ENCODE results near the gene VEZT.

Gene VEZT

GRCh38 chr12:95339086-95339788 lies 121.6 kb downstream of the VEZT start:
- Histone ChIP-seq H3K27me3 (ENCODE audit: insufficient read depth, poor library complexity, severe bottlenecking) (no peaks in the 10 kb centered on the region), H3K27ac (replicated peaks) (no peak overlapping the region), H3K4me3 (replicated peaks; ENCODE audit: insufficient read depth, low read length) (no peak overlapping the region)
- no peak for DNase-seq (ENCODE audit: low read depth in 1 of 2, low spot score in 1 of 2)
- TF ChIP-seq, protein P1, sequence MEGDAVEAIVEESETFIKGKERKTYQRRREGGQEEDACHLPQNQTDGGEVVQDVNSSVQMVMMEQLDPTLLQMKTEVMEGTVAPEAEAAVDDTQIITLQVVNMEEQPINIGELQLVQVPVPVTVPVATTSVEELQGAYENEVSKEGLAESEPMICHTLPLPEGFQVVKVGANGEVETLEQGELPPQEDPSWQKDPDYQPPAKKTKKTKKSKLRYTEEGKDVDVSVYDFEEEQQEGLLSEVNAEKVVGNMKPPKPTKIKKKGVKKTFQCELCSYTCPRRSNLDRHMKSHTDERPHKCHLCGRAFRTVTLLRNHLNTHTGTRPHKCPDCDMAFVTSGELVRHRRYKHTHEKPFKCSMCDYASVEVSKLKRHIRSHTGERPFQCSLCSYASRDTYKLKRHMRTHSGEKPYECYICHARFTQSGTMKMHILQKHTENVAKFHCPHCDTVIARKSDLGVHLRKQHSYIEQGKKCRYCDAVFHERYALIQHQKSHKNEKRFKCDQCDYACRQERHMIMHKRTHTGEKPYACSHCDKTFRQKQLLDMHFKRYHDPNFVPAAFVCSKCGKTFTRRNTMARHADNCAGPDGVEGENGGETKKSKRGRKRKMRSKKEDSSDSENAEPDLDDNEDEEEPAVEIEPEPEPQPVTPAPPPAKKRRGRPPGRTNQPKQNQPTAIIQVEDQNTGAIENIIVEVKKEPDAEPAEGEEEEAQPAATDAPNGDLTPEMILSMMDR (IDR thresholded peaks at IDR 0.05; ENCODE audit: insufficient read depth, low read length) = no peak
- TF ChIP-seq REST (IDR thresholded peaks at IDR 0.05; ENCODE audit: insufficient replicate concordance, low read depth) (no peak), GABPA (IDR thresholded peaks at IDR 0.05; ENCODE audit: low read depth) (no peak), SPI1 (IDR thresholded peaks at IDR 0.05; ENCODE audit: borderline replicate concordance, low read depth) (no peak)

DNA sequence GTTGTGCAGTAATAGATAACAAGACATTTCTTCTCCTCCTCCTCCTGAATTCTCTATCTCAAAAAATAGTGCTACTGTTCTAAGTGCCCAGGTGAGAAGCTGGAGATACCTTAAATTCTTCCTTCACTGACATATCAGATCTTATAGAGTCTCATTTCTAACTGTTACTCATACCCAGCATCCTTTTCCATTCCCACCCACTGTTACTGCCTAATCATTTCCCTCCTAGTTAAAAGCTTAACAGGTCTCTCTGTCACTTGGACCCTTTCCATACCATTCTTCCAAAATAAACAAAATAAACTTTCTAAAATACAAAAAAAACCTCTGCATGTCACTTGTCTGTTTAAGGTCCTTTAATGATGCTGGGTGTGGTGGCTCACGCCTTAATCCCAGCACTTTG lies 124.4 kb downstream of the VEZT start:
- Histone ChIP-seq H3K27ac (replicated peaks) (no peak overlapping the region), H3K4me3 (replicated peaks; ENCODE audit: insufficient read depth, low read length) (no peak overlapping the region), H3K27me3 (ENCODE audit: insufficient read depth, poor library complexity, severe bottlenecking) (no peaks in the 10 kb centered on the region)
- no peak for TF ChIP-seq POLR2AphosphoS5 (IDR thresholded peaks at IDR 0.05; ENCODE audit: low read depth)
- no peak for TF ChIP-seq SPI1 (IDR thresholded peaks at IDR 0.05; ENCODE audit: borderline replicate concordance, low read depth)
- TF ChIP-seq GABPA (IDR thresholded peaks at IDR 0.05; ENCODE audit: low read depth) = no peak
- TF ChIP-seq, protein P1 (IDR thresholded peaks at IDR 0.05; ENCODE audit: insufficient read depth, low read length) = no peak
- no peak for TF ChIP-seq REST (IDR thresholded peaks at IDR 0.05; ENCODE audit: insufficient replicate concordance, low read depth)
- no peak for DNase-seq (ENCODE audit: low read depth in 1 of 2, low spot score in 1 of 2)

DNA sequence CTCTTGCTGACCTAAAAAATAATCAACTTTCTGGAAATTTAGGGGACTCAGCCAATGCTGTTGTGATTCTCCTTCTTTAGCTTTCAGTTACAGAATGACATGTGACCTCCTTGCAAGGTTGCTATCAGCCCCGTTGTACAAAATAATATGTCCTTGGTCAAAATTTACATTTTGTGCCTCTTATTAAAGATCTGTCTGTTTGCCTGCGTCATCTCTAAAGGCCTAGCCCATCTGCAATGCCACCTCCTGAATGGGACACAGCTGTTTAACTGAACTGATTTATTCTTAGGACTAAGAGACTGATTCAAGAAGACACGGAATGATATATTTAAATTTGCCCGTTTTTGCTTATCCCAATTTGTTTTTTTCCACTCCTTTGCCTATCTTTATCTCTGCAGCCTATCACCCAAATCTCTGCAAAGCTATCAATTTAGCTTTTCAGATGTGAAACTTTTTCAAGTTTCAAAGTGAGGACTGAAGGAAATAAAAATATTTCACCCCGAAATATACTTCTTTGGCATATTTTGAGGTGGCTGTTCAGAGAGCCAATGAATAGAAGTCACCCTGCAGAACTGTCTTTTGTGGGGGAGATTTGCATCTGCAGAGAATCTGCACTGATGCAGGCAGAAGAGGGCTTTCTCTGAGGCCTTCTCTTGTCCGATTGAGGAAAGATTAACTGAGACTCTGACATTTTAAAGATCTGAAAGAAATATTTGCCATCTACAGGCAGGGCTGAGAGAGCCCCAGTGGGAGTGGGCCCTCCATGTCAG lies 126.0 kb downstream of the VEZT start:
- H3K27me3 ChIP-seq (ENCODE audit: insufficient read depth, poor library complexity, severe bottlenecking) = no peaks in the 10 kb centered on the region
- H3K4me3 ChIP-seq (replicated peaks; ENCODE audit: insufficient read depth, low read length) = no peak overlapping the region
- TF ChIP-seq, protein P1 (IDR thresholded peaks at IDR 0.05; ENCODE audit: insufficient read depth, low read length) = no peak
- no peak for TF ChIP-seq REST (IDR thresholded peaks at IDR 0.05; ENCODE audit: insufficient replicate concordance, low read depth)
- no peak for TF ChIP-seq POLR2AphosphoS5 (IDR thresholded peaks at IDR 0.05; ENCODE audit: low read depth)
- TF ChIP-seq SPI1 (IDR thresholded peaks at IDR 0.05; ENCODE audit: borderline replicate concordance, low read depth) = no peak
- no peak for TF ChIP-seq GABPA (IDR thresholded peaks at IDR 0.05; ENCODE audit: low read depth)
- no peak overlapping the region for H3K27ac ChIP-seq (replicated peaks)
- DNase-seq (ENCODE audit: low read depth in 1 of 2, low spot score in 1 of 2) = no peak
